Smooth muscle cell of the pulmonary artery (primary cell): ENCODE data around the gene NIT1. TPM values are rescaled to one million over a fixed set of nuclear protein-coding genes. Genes with fewer than 3 reads are reported as not detected.

ENCODE experiments used
- total RNA-seq: library from RNA; depleted of rRNA; stranded (reverse); fragments of >200 nt; gene quantifications from 2 replicates; pipeline ENCODE4 v1.2.3, GENCODE V29; 2014

The NIT1 gene, protein sequence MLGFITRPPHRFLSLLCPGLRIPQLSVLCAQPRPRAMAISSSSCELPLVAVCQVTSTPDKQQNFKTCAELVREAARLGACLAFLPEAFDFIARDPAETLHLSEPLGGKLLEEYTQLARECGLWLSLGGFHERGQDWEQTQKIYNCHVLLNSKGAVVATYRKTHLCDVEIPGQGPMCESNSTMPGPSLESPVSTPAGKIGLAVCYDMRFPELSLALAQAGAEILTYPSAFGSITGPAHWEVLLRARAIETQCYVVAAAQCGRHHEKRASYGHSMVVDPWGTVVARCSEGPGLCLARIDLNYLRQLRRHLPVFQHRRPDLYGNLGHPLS
- 25.5 and 26.2 TPM in 2 replicates for total RNA-seq

GRCh38 chr1:161117759-161118581 is at the start of gene NIT1, which contains the start of gene PFDN2:
Gene NIT1 (plus strand): TSS chr1:161118105. CDS start chr1:161118177, 72 bp downstream.
Gene PFDN2 (minus strand): TSS chr1:161118037. CDS start chr1:161118026, 11 bp downstream.

GRCh38 chr1:161069731-161070270 is 48.1 kb upstream of the NIT1 start, which contains the start of gene ARHGAP30:
Gene ARHGAP30 (minus strand): TSS chr1:161069891. CDS start chr1:161069624, 267 bp downstream.

GRCh38 chr1:161089251-161089924 is 28.5 kb upstream of the NIT1 start, which contains the start of gene NECTIN4:
Gene NECTIN4 (minus strand): TSS chr1:161089558. CDS start chr1:161089296, 262 bp downstream.

DNA sequence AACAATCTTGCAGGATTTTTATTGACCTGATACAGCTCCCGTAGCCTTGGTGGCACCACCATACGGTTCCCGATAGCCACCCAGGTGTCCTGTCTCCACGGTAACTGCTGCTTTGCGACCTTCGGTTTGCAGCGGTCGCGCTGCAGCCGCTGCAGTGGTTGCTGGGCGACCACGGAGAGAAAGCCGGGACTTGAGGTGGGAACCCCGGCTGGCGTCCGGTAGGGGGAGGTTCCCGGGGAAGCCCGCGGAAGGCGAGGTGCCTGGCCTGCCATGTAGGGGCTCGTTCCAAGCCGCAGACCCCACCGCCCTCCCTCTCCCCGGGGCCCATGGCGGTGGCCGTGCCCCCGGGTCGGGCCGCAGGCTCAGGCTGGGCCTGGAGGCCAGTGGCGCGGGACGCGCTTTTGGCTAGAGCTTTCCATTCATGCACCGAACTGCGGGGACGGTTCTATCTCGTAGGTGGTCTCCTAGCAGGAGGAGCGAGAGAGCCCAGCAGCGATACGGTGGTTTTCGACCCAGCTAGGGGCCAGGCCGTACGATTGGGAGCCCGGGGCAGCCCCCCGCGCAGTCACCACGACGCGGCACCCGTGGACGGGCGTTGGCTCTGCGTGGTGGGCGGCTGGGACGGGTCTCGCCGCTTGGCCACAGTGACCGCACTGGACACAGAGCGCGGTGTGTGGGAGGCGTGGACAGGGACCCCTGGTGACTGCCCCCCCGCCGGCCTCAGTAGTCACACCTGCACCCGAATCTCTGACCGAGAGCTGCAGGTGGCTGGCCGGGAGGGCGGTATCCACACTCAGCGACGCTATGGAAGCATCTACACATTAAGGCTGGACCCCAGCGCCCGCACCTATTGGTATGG is 19.5 kb upstream of the NIT1 start, which contains the start of gene KLHDC9:
Gene KLHDC9, plus strand, starts transcription at position 152 of the 859 bp plus-strand sequence. Its CDS starts 175 bp downstream, at position 327.

GRCh38 chr1:161132410-161133219 is 14.7 kb downstream of the NIT1 start, which contains the start of gene DEDD:
Gene DEDD (minus strand): TSS chr1:161132667. CDS start chr1:161124462, 8,205 bp downstream.

DNA sequence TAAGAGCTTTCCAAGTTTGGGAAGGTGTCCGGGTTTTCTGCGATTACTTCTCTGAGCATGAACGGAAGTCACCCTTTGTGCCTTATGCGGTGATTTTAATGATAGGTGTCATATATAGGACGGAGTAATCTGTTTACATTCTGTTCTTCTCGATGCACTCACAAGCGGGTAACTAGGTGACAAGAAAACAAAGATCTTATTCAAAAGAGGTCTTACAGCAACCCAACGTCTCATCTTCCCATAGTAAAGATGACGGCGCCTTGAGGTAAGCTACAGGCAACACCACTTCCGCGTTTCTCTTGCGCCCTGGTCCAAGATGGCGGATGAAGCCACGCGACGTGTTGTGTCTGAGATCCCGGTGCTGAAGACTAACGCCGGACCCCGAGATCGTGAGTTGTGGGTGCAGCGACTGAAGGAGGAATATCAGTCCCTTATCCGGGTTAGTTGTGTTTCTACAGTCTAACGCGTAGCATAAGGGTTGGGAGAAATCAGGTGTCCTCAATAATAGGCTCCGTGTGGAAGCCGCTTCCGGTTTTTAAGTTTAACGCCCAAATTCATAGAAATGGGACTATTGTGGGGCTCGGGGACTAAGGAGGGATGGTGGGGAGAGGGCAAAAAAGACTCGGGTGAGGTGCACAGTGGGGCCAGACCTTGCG is 35.9 kb downstream of the NIT1 start, which contains the start of gene UFC1:
Gene UFC1, plus strand, starts transcription at position 297 of the 656 bp plus-strand sequence. Its CDS starts 20 bp downstream, at position 317.

DNA sequence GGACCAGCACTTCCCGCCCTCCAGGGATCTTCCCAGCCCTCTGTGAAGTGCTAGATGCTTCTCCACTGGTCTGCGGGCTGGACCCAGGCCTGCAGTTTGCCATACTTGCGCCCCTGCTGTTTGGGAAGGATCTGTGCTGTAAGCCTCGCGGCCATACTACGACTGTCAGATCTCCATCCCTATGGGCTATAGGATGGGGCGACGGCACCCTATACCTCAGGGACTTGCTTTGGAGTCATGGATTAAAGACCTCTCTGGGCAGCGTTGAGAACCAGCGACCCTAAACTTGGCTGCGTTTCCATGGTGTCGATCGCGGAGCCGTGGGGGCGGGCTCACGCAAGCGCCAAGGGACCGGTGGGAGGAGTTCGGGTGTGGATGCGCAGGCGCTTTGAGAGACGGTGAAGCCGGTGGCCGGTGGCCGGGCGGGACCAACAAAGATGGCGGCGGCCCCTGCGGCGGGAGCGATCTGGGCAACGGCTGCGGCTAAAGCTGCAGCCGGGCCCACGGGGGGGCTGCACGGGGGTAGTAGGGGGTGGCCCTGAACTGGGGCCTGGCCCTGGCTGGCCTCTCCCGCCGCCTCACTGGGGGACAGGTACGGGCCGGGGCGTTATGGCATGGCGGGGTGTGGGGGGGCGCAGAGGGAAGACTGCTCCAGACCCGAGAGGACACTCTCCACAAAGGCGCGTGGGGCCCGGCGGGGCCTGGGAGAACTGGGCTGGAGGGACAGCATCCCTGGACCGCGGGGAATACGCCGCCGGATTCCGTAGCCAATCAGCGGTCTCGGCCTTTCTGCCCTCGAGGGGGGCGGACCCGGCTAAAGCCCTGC is 41.4 kb downstream of the NIT1 start, which contains the start of gene USP21:
Gene USP21, plus strand, starts transcription at position 414 of the 826 bp plus-strand sequence. CDS start 1,141 bp downstream, outside the sequence.

DNA sequence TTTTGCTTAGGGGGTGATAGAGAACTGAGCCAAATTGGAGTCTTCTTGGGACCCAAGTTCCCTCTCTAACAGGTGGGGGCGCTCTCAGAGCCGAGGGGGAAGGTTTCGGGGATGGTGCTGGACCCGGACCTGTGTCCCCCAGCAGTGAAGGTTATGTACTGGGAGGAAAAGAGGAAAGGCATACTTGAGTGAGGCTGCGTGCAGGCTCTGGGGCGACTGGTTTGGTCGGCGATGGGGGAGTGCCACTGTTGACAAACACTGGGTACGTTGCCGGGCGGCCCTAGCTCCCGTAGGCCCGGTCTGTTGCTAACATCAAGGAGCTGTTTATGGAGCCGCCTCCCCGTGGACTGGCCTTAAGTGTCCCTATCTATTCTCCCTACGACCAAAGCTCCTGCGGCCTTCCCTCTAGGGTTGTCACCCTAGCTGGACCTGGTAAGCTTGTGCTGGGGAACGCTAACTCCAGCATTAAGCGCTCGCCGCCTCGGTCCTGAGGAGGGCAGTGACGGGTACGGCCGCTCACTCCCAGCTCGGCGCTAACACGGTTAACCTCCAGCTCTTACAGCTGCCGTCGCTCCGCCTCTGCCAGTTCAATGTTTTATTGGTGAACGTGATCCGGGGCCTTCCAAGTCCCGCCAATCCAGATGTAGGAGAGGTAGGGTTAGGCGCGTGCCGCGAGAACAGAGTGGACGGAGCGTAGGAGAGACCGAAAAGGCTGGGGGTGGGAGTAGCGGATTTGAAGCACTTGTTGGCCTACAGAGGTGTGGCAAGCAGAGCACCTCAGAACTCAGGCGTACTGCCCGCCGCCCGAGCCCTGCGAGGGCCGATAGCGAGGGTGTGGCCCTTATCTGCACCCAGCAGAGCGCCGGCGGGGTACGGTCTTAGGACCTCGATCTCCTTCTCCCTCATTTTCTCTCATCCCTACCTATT is 48.1 kb downstream of the NIT1 start, which contains the start of gene PPOX:
Gene PPOX, plus strand, starts transcription at position 685 of the 927 bp plus-strand sequence. CDS start 422 bp downstream, outside the sequence.

Other genes with a start within 250 kb of the NIT1 start
- 0.13 TPM in 1 of 2 replicates, not detected in the other for gene ITLN1, start 232.9 kb upstream of the NIT1 start, total RNA-seq
- 0.52 and 0.69 TPM in 2 replicates for gene ITLN2, start 163.3 kb upstream of the NIT1 start, total RNA-seq
- 8.5 and 10.0 TPM in 2 replicates for gene F11R, start 97.0 kb upstream of the NIT1 start, total RNA-seq
- gene TSTD1, start 79.1 kb upstream of the NIT1 start, total RNA-seq, result 7.6 and 10.1 TPM in 2 replicates
- gene USF1, start 72.1 kb upstream of the NIT1 start, total RNA-seq, result 46.3 and 47.7 TPM in 2 replicates
- not detected in 2 replicates for gene ARHGAP30, start 48.2 kb upstream of the NIT1 start, total RNA-seq
- gene NECTIN4, start 28.5 kb upstream of the NIT1 start, total RNA-seq, result 0.07 and 0.13 TPM in 2 replicates
- 0.98 and 1.2 TPM in 2 replicates for gene KLHDC9, start 19.7 kb upstream of the NIT1 start, total RNA-seq
- 20.5 and 23.6 TPM in 2 replicates for gene PFDN2, start 68 bp upstream of the NIT1 start, total RNA-seq
- 33.2 and 35.8 TPM in 2 replicates for gene DEDD, start 14.6 kb downstream of the NIT1 start, total RNA-seq
- gene UFC1, start 35.9 kb downstream of the NIT1 start, total RNA-seq, result 79.2 and 79.4 TPM in 2 replicates
- 12.3 and 13.6 TPM in 2 replicates for gene USP21, start 41.4 kb downstream of the NIT1 start, total RNA-seq
- 7.4 and 10.0 TPM in 2 replicates for gene PPOX, start 48.3 kb downstream of the NIT1 start, total RNA-seq
- gene B4GALT3, start 59.4 kb downstream of the NIT1 start, total RNA-seq, result 32.5 and 45.2 TPM in 2 replicates
- 2.1 and 14.7 TPM in 2 replicates for gene ADAMTS4, start 80.9 kb downstream of the NIT1 start, total RNA-seq
- gene NDUFS2, start 84.3 kb downstream of the NIT1 start, total RNA-seq, result 154 and 159 TPM in 2 replicates
- gene FCER1G, start 97.2 kb downstream of the NIT1 start, total RNA-seq, result not detected in 2 replicates
- not detected in 2 replicates for gene APOA2, start 105.5 kb downstream of the NIT1 start, total RNA-seq
- gene TOMM40L, start 108.0 kb downstream of the NIT1 start, total RNA-seq, result 9.9 and 10.5 TPM in 2 replicates
- not detected in 2 replicates for gene NR1I3, start 120.1 kb downstream of the NIT1 start, total RNA-seq
- gene PCP4L1, start 140.6 kb downstream of the NIT1 start, total RNA-seq, result 0.26 TPM in 1 of 2 replicates, not detected in the other
- gene MPZ, start 191.9 kb downstream of the NIT1 start, total RNA-seq, result 0.89 and 2.2 TPM in 2 replicates
- 33.0 and 49.3 TPM in 2 replicates for gene SDHC, start 196.3 kb downstream of the NIT1 start, total RNA-seq
- gene CFAP126, start 249.8 kb downstream of the NIT1 start, total RNA-seq, result not detected in 2 replicates